HL-60 (cell line): ENCODE data around the gene AIFM3.

Experiments
- DNase-seq, 2 experiments: peaks; one replicate each; pipeline ENCODE4 v3.0.0-alpha.2; 2010 to 2020; ENCODE audit warnings: low read depth in 1 of 2, low spot score in 1 of 2
- H3K27ac ChIP-seq: fragments of 250-450 bp; sonication (Bioruptor Pico); replicated peaks from 2 replicates; pipeline ENCODE4 v1.5.1; 2020; ENCODE audit warnings: mild to moderate bottlenecking, moderate library complexity
- H3K27me3 ChIP-seq: fragments of 250-450 bp; sonication (Bioruptor Pico); 2 replicates; pipeline ENCODE4 v1.5.1; 2021; ENCODE audit warnings: mild to moderate bottlenecking, moderate library complexity; ENCODE audit not compliant: insufficient read depth, poor library complexity, severe bottlenecking
- H3K4me3 ChIP-seq: replicated peaks from 2 replicates; pipeline ENCODE4 v1.5.1; 2011; ENCODE audit warnings: mild to moderate bottlenecking, control low read depth, low read length; ENCODE audit not compliant: insufficient read depth
- GABPA ChIP-seq: IDR thresholded peaks from 2 replicates; pipeline ENCODE4 v1.6.1; 2012; ENCODE audit warnings: low read depth
- POLR2AphosphoS5 ChIP-seq: IDR thresholded peaks from 2 replicates; pipeline ENCODE4 v1.6.1; 2012; ENCODE audit warnings: low read depth
- SPI1 ChIP-seq: IDR thresholded peaks from 2 replicates; pipeline ENCODE4 v1.6.1; 2012; ENCODE audit warnings: low read depth, mild to moderate bottlenecking, borderline replicate concordance
- TF ChIP-seq, protein P1 (sequence below): IDR thresholded peaks from one replicate; pipeline ENCODE4 v1.5.1; 2011; ENCODE audit warnings: low read length, control low read depth, inconsistent platforms; ENCODE audit not compliant: insufficient read depth
- TF ChIP-seq, protein P2 (sequence below): IDR thresholded peaks from 2 replicates; pipeline ENCODE4 v1.6.1; 2012; ENCODE audit warnings: low read depth; ENCODE audit not compliant: insufficient replicate concordance

AIFM3 gene

DNA sequence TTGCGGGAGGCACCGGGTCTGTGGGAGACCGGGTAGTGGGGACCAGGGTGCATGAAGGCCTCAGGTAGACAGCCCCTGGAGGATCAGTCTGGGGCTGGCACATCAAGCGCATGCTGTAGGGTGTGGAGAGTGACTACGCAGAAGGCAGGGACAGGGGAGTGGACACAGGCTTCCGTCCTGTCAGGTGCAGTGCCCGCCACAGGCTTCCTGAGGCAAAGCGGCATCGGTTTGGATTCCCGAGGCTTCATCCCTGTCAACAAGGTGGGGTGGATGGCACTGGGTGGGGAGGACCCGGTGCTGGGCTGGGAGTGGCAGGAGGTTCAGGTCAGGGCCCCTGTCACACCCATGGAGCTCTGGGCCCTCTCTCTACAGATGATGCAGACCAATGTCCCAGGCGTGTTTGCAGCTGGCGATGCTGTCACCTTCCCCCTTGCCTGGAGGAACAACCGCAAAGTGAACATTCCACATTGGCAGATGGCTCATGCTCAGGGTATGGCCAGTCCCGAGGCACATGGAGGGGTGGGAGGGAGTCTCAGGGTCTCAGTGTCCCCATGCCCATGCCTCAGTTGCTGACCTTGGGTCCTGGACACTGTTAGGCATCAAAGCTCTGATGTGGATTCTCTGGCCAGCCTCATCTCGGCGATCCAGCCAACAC, 10.6 kb downstream of the AIFM3 start:
- no peak for DNase-seq
- H3K27me3 ChIP-seq: no peaks in the 10 kb centered on the region
- TF ChIP-seq POLR2AphosphoS5 (no peak), GABPA (no peak), SPI1 (no peak)
- TF ChIP-seq, protein P1, sequence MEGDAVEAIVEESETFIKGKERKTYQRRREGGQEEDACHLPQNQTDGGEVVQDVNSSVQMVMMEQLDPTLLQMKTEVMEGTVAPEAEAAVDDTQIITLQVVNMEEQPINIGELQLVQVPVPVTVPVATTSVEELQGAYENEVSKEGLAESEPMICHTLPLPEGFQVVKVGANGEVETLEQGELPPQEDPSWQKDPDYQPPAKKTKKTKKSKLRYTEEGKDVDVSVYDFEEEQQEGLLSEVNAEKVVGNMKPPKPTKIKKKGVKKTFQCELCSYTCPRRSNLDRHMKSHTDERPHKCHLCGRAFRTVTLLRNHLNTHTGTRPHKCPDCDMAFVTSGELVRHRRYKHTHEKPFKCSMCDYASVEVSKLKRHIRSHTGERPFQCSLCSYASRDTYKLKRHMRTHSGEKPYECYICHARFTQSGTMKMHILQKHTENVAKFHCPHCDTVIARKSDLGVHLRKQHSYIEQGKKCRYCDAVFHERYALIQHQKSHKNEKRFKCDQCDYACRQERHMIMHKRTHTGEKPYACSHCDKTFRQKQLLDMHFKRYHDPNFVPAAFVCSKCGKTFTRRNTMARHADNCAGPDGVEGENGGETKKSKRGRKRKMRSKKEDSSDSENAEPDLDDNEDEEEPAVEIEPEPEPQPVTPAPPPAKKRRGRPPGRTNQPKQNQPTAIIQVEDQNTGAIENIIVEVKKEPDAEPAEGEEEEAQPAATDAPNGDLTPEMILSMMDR: no peak
- H3K4me3 ChIP-seq: no peak overlapping the region
- H3K27ac ChIP-seq: no peak overlapping the region

DNA sequence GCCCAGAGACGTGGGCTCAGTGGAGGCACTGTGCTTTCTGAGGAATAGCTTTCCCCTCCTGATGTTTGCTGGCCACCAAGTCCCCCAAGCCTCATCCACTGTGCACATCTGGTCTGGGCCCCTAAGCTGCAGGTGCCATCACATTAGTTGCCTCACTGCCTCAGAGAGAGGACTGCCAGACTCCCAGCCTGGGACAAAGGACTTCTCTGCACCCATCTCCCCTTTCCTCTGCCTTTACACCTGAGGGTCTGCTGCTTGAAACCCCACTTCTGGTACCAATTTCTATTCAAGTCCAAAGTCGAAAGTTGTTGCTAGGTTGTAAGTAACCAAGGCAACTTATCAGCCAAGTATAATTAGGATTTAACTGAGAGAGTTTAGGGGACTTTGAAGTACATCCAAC, 11.4 kb downstream of the AIFM3 start:
- no peak overlapping the region for H3K27ac ChIP-seq

DNA sequence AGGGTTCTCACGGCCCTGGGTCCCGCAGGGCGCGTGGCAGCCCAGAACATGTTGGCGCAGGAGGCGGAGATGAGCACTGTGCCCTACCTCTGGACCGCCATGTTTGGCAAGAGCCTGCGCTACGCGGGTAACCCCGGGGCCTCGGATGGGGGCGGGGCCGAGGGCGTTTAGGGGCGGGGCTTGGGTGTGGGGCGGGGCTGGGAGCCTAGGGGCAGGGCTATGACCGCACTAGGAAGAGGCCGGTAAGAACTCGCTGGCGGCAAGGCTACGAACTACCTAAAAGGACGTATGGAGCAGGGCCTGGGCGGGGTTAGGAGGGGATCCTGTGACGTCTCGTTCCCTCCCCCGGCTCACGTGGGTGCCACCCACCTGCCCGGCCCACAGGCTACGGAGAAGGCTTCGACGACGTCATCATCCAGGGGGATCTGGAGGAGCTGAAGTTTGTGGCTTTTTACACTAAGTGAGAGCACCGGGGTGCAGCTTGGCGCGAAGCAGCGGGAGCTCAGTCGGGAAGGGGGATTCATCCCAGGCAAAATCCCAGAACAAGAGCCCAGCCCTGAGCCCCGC, 12.3 kb downstream of the AIFM3 start:
- Histone ChIP-seq H3K27me3 (no peaks in the 10 kb centered on the region), H3K27ac (no peak overlapping the region), H3K4me3 (no peak overlapping the region)
- TF ChIP-seq GABPA (no peak), SPI1 (no peak)
- TF ChIP-seq, protein P1: no peak
- no peak for DNase-seq

More for the DNA sequence above, 11.4 kb downstream of the AIFM3 start:
- TF ChIP-seq SPI1 (no peak), POLR2AphosphoS5 (no peak), GABPA (no peak)
- TF ChIP-seq, protein P1: no peak
- TF ChIP-seq, protein P2, sequence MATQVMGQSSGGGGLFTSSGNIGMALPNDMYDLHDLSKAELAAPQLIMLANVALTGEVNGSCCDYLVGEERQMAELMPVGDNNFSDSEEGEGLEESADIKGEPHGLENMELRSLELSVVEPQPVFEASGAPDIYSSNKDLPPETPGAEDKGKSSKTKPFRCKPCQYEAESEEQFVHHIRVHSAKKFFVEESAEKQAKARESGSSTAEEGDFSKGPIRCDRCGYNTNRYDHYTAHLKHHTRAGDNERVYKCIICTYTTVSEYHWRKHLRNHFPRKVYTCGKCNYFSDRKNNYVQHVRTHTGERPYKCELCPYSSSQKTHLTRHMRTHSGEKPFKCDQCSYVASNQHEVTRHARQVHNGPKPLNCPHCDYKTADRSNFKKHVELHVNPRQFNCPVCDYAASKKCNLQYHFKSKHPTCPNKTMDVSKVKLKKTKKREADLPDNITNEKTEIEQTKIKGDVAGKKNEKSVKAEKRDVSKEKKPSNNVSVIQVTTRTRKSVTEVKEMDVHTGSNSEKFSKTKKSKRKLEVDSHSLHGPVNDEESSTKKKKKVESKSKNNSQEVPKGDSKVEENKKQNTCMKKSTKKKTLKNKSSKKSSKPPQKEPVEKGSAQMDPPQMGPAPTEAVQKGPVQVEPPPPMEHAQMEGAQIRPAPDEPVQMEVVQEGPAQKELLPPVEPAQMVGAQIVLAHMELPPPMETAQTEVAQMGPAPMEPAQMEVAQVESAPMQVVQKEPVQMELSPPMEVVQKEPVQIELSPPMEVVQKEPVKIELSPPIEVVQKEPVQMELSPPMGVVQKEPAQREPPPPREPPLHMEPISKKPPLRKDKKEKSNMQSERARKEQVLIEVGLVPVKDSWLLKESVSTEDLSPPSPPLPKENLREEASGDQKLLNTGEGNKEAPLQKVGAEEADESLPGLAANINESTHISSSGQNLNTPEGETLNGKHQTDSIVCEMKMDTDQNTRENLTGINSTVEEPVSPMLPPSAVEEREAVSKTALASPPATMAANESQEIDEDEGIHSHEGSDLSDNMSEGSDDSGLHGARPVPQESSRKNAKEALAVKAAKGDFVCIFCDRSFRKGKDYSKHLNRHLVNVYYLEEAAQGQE: no peak
- DNase-seq: no peak
- Histone ChIP-seq H3K4me3 (no peak overlapping the region), H3K27me3 (no peaks in the 10 kb centered on the region)

GRCh38 chr22:20979940-20980453, 12.9 kb downstream of the AIFM3 start:
- DNase-seq: no peak
- Histone ChIP-seq H3K4me3 (no peak overlapping the region), H3K27ac (no peak overlapping the region), H3K27me3 (no peaks in the 10 kb centered on the region)
- no peak for TF ChIP-seq GABPA
- no peak for TF ChIP-seq SPI1
- TF ChIP-seq, protein P1: no peak
- TF ChIP-seq POLR2AphosphoS5: no peak
- TF ChIP-seq, protein P2: no peak
